CD4-positive, alpha-beta memory T cell (primary cell): ENCODE results near the gene TMC8. TPM values are rescaled to one million over a fixed set of nuclear protein-coding genes. Genes with fewer than 3 reads are reported as not detected.

Experiments
- CTCF ChIA-PET: fragments of 350-600 bp; sonication (Branson Sonifier 250); formaldehyde crosslinking; loops from one replicate; lab custom pipeline; 2021; ENCODE audit warnings: inconsistent platforms; ENCODE audit not compliant: partially characterized antibody; lab: Charles Lee
- POLR2A ChIA-PET: fragments of 350-600 bp; sonication (Branson Sonifier 250); formaldehyde crosslinking; loops from one replicate; lab custom pipeline; 2021; ENCODE audit not compliant: partially characterized antibody; lab: Charles Lee
- DNase-seq, 5 donors: peaks; one replicate each; pipeline versions ENCODE4 v3.0.0 to v3.0.0-alpha.2; 2020 to 2022; ENCODE audit warnings: mixed read lengths in 1 of 5
- H3K27ac ChIP-seq: one replicate; pipeline ENCODE4 v1.7.0; 2013; ENCODE audit warnings: low read depth, low read length
- H3K27me3 ChIP-seq: 2 replicates; pipeline ENCODE4 v1.7.0; 2013; ENCODE audit warnings: mild to moderate bottlenecking, low read length, moderate library complexity; ENCODE audit not compliant: insufficient read depth
- H3K36me3 ChIP-seq: 2 replicates; pipeline ENCODE4 v1.7.0; 2013; ENCODE audit warnings: mild to moderate bottlenecking, low read length, moderate library complexity; ENCODE audit not compliant: insufficient read depth
- H3K4me1 ChIP-seq: 2 replicates; pipeline ENCODE4 v1.7.0; 2013; ENCODE audit warnings: mild to moderate bottlenecking, low read length, moderate library complexity; ENCODE audit not compliant: insufficient read depth
- H3K4me3 ChIP-seq, 2 donors: one replicate each; pipeline ENCODE4 v1.7.0; 2013; ENCODE audit warnings: low read length in 2 of 2, mild to moderate bottlenecking in 1 of 2
- H3K9me3 ChIP-seq, 2 donors: one replicate each; pipeline ENCODE4 v1.7.0; 2013; ENCODE audit warnings: low read length in 2 of 2, control low read depth in 1 of 2; ENCODE audit not compliant: control insufficient read depth in 1 of 2
- H3K27ac Mint-ChIP-seq, 7 donors: one replicate each; pipeline ENCODE4 v1.8.0; 2020 to 2021; ENCODE audit warnings: mixed read lengths in 7 of 7, mild to moderate bottlenecking in 6 of 7, inconsistent platforms in 3 of 7, moderate library complexity in 3 of 7
- H3K27me3 Mint-ChIP-seq, 2 donors: one replicate each; pipeline ENCODE4 v1.8.0; 2020 to 2021; ENCODE audit warnings: mixed read lengths in 2 of 2
- H3K36me3 Mint-ChIP-seq, 2 donors: one replicate each; pipeline ENCODE4 v1.8.0; 2020 to 2021; ENCODE audit warnings: mixed read lengths in 2 of 2, inconsistent platforms in 1 of 2, mild to moderate bottlenecking in 1 of 2
- H3K4me1 Mint-ChIP-seq, 4 donors: one replicate each; pipeline ENCODE4 v1.8.0; 2020 to 2021; ENCODE audit warnings: mixed read lengths in 4 of 4, mild to moderate bottlenecking in 1 of 4
- H3K4me3 Mint-ChIP-seq, 8 donors: one replicate each; pipeline ENCODE4 v1.8.0; 2020 to 2021; ENCODE audit warnings: mixed read lengths in 8 of 8, mild to moderate bottlenecking in 7 of 8, moderate library complexity in 6 of 8, inconsistent platforms in 3 of 8
- H3K9me3 Mint-ChIP-seq, 8 donors: one replicate each; pipeline ENCODE4 v1.8.0; 2020 to 2021; ENCODE audit warnings: mixed read lengths in 8 of 8, mild to moderate bottlenecking in 5 of 8, inconsistent platforms in 3 of 8, moderate library complexity in 1 of 8
- intact Hi-C: fragments of 100-400 bp; cut with micrococcal nuclease; formaldehyde crosslinking; loops from one replicate; pipeline ENCODE4 v1.15.1; 2023
- polyA plus RNA-seq, 2 donors: library from polyadenylated mRNA; unstranded; fragments of 300-500 nt; fragmentation: Illumina TruSeq; gene quantifications; one replicate each; pipeline ENCODE4 v1.2.3, GENCODE V29; 2021
- total RNA-seq, 2 experiments: library from RNA; stranded (reverse); gene quantifications; one replicate each; pipeline ENCODE4 v1.2.3, GENCODE V29; 2021

The TMC8 gene
- total and polyA plus RNA-seq, 4 experiments from 2014 or later = 77.7 to 430 (median 298) TPM

DNA sequence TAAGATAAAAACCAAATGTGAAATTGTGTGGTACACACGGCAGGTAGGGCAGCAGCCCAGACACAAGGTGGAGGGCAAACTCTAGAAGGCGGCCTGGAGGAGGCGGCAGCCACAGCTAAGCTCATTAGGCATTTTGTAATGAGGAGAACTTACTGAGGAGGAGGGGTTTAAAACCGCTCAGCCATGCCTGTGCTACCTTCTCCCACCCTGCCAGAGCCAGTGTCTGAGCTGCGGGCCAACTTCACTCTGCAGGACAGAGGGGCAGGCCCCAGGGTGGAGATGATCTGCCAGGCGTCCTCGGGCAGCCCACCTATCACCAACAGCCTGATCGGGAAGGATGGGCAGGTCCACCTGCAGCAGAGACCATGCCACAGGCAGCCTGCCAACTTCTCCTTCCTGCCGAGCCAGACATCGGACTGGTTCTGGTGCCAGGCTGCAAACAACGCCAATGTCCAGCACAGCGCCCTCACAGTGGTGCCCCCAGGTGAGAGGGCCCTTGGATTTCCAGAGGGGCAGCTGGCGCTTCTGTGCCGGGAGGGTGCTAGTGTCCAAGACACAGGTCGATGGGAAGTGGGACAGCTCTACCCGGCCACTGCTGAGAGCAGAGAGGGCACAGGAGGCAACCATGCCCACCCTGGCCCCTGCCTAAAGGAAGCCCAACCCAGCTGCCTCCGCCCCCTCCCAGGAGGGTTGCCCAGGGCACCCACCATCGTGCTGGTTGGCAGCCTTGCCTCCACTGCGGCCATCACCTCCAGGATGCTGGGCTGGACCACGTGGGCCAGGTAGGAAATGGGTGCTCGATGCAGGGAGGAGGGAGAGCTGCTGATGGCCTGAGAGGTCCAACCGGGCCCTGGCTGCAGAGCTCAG is 33.5 kb downstream of the TMC8 start:
- no peaks in the 10 kb centered on the region for H3K36me3 Mint-ChIP-seq
- intact Hi-C loops = no loop called here
- CTCF ChIA-PET = interaction anchor here (1.3 to 1.5 kb wide), 2 partner anchors 11 to 13 kb away, joined by 4 to 5 read pairs; no protein-coding TSS in a partner anchor
- peaks cover 0 to 1% (median 0%) of the 10 kb centered on the region in 8 donors for H3K9me3 Mint-ChIP-seq
- H3K4me3 ChIP-seq = no peak overlapping the region
- H3K27me3 Mint-ChIP-seq = no peaks in the 10 kb centered on the region
- H3K9me3 ChIP-seq = no peaks in the 10 kb centered on the region
- H3K4me1 ChIP-seq = peaks cover 8% of the 10 kb centered on the region
- H3K27ac ChIP-seq = no peak overlapping the region
- no peaks in the 10 kb centered on the region for H3K27me3 ChIP-seq
- no peak overlapping the region for H3K27ac Mint-ChIP-seq
- H3K4me1 Mint-ChIP-seq = peaks cover 3 to 10% (median 7%) of the 10 kb centered on the region in 4 donors
- DNase-seq = no peak
- no peaks in the 10 kb centered on the region for H3K36me3 ChIP-seq
- H3K4me3 Mint-ChIP-seq = peak overlapping the region in 1 of 8 donors; percentile 25
- POLR2A ChIA-PET = interaction anchor here (1.0 to 1.1 kb wide), 2 partner anchors 20 to 39 kb away, joined by 3 read pairs; no protein-coding TSS in a partner anchor

DNA sequence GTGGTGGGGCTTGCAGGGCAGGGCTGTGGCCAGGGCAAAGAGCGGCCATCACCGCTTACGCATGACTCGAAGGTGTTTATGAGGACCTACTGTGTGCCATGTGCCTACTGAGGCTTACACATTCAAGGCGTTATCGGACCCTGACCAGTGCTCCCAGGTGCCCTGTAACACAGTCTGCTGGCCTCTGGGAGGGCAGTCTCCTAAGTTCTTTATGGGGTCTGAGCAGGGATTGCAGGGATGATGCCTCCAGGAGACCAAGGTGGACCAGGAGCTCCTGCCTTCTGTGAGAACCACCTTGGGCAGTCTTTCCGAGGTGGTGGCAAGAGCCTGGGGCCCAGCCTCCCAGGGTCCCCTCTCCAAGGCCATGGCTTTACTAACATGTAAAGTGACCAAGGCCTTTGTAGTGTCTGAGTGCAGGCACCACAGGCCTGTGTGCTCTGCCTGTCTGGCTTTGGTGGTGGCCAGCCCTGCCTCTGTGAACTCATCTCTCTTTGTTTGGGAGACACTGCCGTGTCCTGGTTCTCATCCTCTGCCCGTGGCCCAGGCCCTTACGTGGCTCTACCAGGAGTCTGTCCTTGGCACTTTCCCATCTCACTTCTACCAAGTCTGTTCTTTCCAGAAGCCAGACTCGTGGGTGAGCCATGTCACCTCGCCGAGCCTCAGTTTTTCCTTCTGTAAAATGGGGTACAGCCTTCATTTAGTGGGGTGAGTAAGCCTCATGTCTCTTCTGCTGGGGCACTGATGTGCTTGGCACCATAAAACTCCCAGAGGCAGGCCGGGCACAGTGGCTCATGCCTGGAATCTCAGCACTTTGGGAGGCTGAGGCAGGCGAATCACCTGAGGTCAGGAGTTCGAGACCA is 34.4 kb downstream of the TMC8 start:
- H3K4me1 ChIP-seq = peaks cover 16% of the 10 kb centered on the region
- Mint-ChIP-seq H3K9me3 (peaks cover 0 to 1% (median 0%) of the 10 kb centered on the region in 8 donors), H3K4me3 (no peak overlapping the region), H3K36me3 (no peaks in the 10 kb centered on the region), H3K4me1 (peaks cover 2 to 13% (median 7%) of the 10 kb centered on the region in 4 donors), H3K27ac (no peak overlapping the region), H3K27me3 (no peaks in the 10 kb centered on the region)
- CTCF ChIA-PET = interaction anchor here (1.3 to 1.5 kb wide), 2 partner anchors 10 to 12 kb away, joined by 4 to 5 read pairs; no protein-coding TSS in a partner anchor
- H3K27me3 ChIP-seq = no peaks in the 10 kb centered on the region
- H3K36me3 ChIP-seq = no peaks in the 10 kb centered on the region
- H3K27ac ChIP-seq = no peak overlapping the region
- intact Hi-C loops = no loop called here
- POLR2A ChIA-PET = interaction anchor here (1.0 to 1.1 kb wide), 2 partner anchors 21 to 40 kb away, joined by 3 read pairs; no protein-coding TSS in a partner anchor
- H3K4me3 ChIP-seq = no peak overlapping the region
- DNase-seq = no peak
- H3K9me3 ChIP-seq = no peaks in the 10 kb centered on the region

DNA sequence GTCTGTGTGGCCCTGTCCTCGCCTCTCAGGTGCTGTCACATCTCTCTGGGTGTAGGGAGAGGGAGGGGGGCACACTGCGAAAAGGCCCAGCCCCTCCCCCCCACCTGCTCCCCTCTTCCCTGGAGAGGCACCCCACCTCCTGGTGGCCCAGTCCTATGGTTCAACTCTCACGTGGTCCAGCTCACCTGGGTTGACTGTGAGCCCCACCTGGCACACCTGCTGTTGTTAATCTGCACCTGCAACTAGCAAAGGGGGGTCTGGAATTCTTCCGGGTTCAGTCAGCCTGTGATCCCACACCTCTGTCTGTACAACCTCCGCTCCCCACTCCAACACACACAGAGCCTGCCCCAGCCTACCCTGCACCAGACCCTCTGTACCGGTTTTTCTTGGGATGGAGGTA is 35.8 kb downstream of the TMC8 start:
- intact Hi-C loops = no loop called here

DNA sequence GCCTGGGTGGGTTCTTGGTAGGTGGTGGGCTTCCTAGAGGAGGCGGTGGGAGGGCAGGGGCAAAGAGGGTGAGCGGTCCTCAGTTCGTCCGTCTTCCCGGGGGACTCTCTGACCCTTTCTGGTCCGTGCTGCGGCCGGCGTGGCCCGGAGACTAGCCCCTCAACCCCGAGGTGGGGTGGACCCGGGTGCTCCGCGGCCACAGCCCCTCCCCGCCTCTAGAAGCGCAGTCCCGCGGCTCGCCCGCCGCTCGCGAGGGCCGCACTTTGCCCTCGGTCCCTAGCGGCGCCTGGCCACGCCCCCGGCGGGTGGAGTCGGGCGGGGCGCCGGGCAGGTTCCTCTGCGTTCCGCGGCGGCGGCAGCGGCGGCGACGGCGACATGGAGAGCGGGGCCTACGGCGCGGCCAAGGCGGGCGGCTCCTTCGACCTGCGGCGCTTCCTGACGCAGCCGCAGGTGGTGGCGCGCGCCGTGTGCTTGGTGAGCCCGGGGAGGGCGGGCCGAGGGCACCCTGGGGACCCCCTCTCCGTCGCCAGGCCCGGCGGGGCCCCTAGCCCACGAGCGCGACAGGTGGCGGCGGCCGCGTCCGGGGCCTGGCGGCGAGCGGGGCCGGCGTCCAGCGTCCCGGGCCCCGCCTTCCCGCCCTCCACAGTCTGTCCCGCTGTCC is 37.8 kb downstream of the TMC8 start, which contains the start of gene SYNGR2:
Gene SYNGR2, plus strand, starts transcription at position 340 of the 661 bp plus-strand sequence. Its CDS starts 36 bp downstream, at position 376.
- Histone ChIP-seq H3K36me3 (peaks cover 4% of the 10 kb centered on the region), H3K27ac (peak within 1 kb of the TSS; percentile 87), H3K4me3 (peak within 1 kb of the TSS; percentile 42 to 60), H3K27me3 (no peaks in the 10 kb centered on the region), H3K4me1 (peaks cover 41% of the 10 kb centered on the region), H3K9me3 (no peaks in the 10 kb centered on the region)
- H3K4me1 Mint-ChIP-seq = peaks cover 17 to 44% (median 32%) of the 10 kb centered on the region in 4 donors
- CTCF ChIA-PET = interaction anchor here (1.4 kb wide), 1 partner anchor 11 kb away, joined by 3 read pairs; no protein-coding TSS in a partner anchor
- intact Hi-C loops = loop anchor here (1.0 to 2.0 kb wide), 2 partner anchors 28 to 38 kb away; partner anchors contain the start of gene TMC8
- POLR2A ChIA-PET = interaction anchor here (1.0 to 9.1 kb wide), 8 partner anchors 29 to 59 kb away, joined by 3 to 170 read pairs (median 4); no protein-coding TSS in a partner anchor
- peak within 1 kb of the TSS; percentile 57 to 84 (median 79) for H3K27ac Mint-ChIP-seq
- DNase-seq = peak; percentile 82 to 90 (median 88)
- H3K9me3 Mint-ChIP-seq = peaks cover 0 to 1% (median 0%) of the 10 kb centered on the region in 8 donors
- H3K36me3 Mint-ChIP-seq = peaks cover 0 to 23% of the 10 kb centered on the region in 2 donors
- no peaks in the 10 kb centered on the region for H3K27me3 Mint-ChIP-seq
- peak within 1 kb of the TSS; percentile 64 to 84 (median 74) for H3K4me3 Mint-ChIP-seq

More for the DNA sequence above, 35.8 kb downstream of the TMC8 start:
- Histone ChIP-seq H3K27ac (no peak overlapping the region), H3K4me1 (peaks cover 25% of the 10 kb centered on the region), H3K36me3 (peaks cover 4% of the 10 kb centered on the region), H3K27me3 (no peaks in the 10 kb centered on the region), H3K4me3 (no peak overlapping the region), H3K9me3 (no peaks in the 10 kb centered on the region)
- DNase-seq = no peak
- Mint-ChIP-seq H3K4me3 (no peak overlapping the region), H3K27ac (no peak overlapping the region), H3K4me1 (peaks cover 6 to 25% (median 13%) of the 10 kb centered on the region in 4 donors), H3K9me3 (peaks cover 0 to 1% (median 0%) of the 10 kb centered on the region in 8 donors), H3K36me3 (peaks cover 0 to 9% of the 10 kb centered on the region in 2 donors), H3K27me3 (no peaks in the 10 kb centered on the region)
- ChIA-PET CTCF (no interaction called here), POLR2A (interaction anchor here (1.0 kb wide), 1 partner anchor 21 kb away, joined by 5 read pairs; the partner anchor contains the start of gene C17orf99)

DNA sequence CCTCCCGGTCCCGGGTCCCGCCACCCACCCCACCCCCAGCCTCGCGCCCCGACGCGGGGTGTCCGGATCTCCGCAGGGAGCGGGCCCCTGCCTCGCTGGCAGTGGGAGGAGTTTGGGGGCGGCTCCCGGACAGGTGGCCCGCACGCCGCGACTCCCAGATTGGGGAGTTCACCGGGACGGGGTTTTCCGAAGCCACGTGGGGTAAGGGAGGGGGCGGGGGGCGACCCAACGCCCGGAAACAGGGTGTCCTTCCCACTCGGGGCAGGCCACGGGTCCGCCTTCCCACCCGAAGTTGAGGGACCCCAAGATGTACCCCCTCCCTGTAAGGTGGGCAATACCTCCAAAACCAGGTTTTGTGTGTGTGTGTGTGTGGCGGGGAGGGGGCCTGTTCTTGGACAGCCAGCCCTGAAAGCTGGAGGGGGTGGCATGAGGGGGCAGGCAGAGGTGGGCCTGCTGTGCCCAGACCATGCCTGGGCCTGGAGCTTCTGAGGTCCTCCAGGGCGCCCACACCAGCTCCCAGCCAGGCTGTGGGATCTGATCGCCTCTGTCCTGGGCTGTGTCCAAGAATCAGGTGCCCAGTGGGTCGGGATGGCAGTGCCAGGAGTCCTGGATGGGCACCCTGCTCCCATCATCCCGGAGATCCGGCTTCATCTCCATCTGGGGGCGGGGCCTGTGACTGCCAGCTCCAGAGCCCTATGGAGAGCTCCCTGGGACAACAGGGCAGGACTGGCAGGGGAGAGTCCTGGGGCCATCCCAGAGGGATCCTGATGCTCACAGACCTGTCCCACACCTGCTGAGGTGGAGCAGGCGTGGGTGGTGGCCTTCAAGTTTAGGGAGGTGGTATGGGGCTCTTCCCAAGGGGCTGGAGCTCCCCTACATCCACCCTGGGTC is 38.6 kb downstream of the TMC8 start:
- Mint-ChIP-seq H3K27me3 (no peaks in the 10 kb centered on the region), H3K36me3 (peaks cover 0 to 26% of the 10 kb centered on the region in 2 donors), H3K27ac (peak overlapping the region; percentile 57 to 84 (median 79)), H3K4me1 (peaks cover 25 to 52% (median 40%) of the 10 kb centered on the region in 4 donors), H3K9me3 (peaks cover 0 to 1% (median 0%) of the 10 kb centered on the region in 8 donors), H3K4me3 (peak overlapping the region; percentile 64 to 83 (median 74))
- Histone ChIP-seq H3K4me3 (peak overlapping the region; percentile 42 to 60), H3K36me3 (peaks cover 4% of the 10 kb centered on the region), H3K9me3 (no peaks in the 10 kb centered on the region), H3K4me1 (peaks cover 49% of the 10 kb centered on the region), H3K27me3 (no peaks in the 10 kb centered on the region), H3K27ac (peak overlapping the region; percentile 87)
- DNase-seq = peak; percentile 33 to 82 (median 42)
- CTCF ChIA-PET = interaction anchor here (0.6 to 1.8 kb wide), 4 partner anchors 10 to 93 kb away, joined by 3 to 4 read pairs (median 4); no protein-coding TSS in a partner anchor
- POLR2A ChIA-PET = interaction anchor here (0.8 to 9.1 kb wide), 13 partner anchors 10 to 211 kb away, joined by 3 to 170 read pairs (median 4); partner anchors contain the start of genes TMC8 and TNRC6C
- intact Hi-C loops = loop anchor here (1.0 to 2.0 kb wide), 2 partner anchors 29 to 38 kb away; partner anchors contain the start of gene TMC8
